HG03354 (cell line): Measurements from ENCODE around the gene ATXN1L.
"Not testable (repeated sequence)": the region's sequence is repeated elsewhere in the genome, so short reads cannot be mapped to it uniquely, and the experiment has no call there.

Source experiments
- ATAC-seq: cut with Tn5 transposase; IDR thresholded peaks from one replicate; pipeline ENCODE4 v1.9.1; 2021; ENCODE audit warnings: mild to moderate bottlenecking; ENCODE audit not compliant: unreplicated experiment, poor library complexity, severe bottlenecking

The ATXN1L gene

GRCh38 chr16:71885261-71885650 is 39.5 kb downstream of the ATXN1L start:
- ATAC-seq: no peak

GRCh38 chr16:71889147-71889546 is 43.4 kb downstream of the ATXN1L start:
- ATAC-seq: no peak

- no peak for ATAC-seq
Observed at GRCh38 chr16:71893888-71894228, 48.1 kb downstream of the ATXN1L start.

GRCh38 chr16:71894229-71894920 is 48.6 kb downstream of the ATXN1L start:
- peak; percentile 18 for ATAC-seq

GRCh38 chr16:71894921-71895678 is 49.3 kb downstream of the ATXN1L start, which contains the start of gene IST1:
IST1 (plus strand) TSS chr16:71895531; CDS start chr16:71915641, 20,110 bp downstream.
- peak; percentile 83 for ATAC-seq

- ATAC-seq: peak; percentile 32
Observed at GRCh38 chr16:71895679-71896365, 50.0 kb downstream of the ATXN1L start.

- ATAC-seq: no peak
Observed at GRCh38 chr16:71896764-71897368, 51.1 kb downstream of the ATXN1L start.

GRCh38 chr16:71899171-71899570 is 53.4 kb downstream of the ATXN1L start:
- no peak for ATAC-seq

GRCh38 chr16:71902656-71903365 is 57.0 kb downstream of the ATXN1L start:
- no peak for ATAC-seq

- ATAC-seq: no peak
Observed at GRCh38 chr16:71903608-71904007, 57.8 kb downstream of the ATXN1L start.

GRCh38 chr16:71904239-71904638 is 58.5 kb downstream of the ATXN1L start:
- ATAC-seq: no peak

GRCh38 chr16:71905765-71906164 is 60.0 kb downstream of the ATXN1L start:
- not testable (repeated sequence) for ATAC-seq
